ENCODE data around the gene MEG3. TPM values are rescaled to one million over a fixed set of nuclear protein-coding genes. Genes with fewer than 3 reads are reported as not detected.

The MEG3 gene
- total RNA-seq, 4 donors from 2014 or later, result 8.2 to 18.2 (median 10.0) TPM

DNA sequence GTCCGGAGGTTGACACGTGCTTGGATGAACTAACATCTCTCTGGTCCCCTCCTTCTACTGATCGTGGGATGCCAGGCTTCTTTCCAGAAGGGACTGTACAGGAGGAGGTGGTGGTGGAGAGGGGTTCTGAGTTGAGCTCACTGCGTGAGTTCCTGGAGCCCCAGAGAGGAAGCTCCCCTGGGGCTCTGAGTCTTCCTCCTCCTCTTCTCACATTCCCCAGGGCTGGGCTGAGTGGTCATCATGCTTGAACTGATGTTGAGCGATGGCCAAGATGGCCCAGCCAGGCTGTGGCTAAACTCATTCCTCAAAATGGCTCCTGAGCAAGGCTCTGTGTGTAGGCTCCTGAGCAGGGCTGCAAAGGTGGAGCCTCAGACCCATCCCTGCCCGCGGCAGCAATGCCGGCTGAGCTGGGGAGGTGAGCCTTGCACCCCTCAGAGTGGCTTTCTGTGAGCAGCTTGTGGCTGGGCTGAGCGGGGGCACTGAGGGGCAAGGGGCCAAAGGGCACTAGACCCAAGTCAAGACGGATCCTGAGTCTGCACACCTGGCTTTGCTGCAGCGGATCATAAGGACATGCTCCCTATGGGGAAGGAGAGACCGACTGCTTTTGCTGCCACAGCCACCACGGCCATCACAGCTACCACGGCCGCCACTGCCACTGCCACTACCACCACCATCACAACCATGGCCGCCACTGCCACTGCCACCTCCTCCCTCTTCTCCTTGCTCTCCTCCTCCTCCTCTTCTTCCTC is 35.4 kb downstream of the MEG3 start:
- intact Hi-C loops (cut with DNase I; ENCODE audit: low total_unique reads), result no loop called here
- no peak overlapping the region for H3K4me3 ChIP-seq (ENCODE audit: low read depth, poor library complexity, severe bottlenecking)
- 93 to 94% methylated on average over 16 of the region's 16 CpGs for WGBS, 2 donors
- no peak for DNase-seq (ENCODE audit: low spot score in 2 of 2)
- TF ChIP-seq POLR2A (IDR thresholded peaks at IDR 0.05), result no peak
- TF ChIP-seq, protein P1, sequence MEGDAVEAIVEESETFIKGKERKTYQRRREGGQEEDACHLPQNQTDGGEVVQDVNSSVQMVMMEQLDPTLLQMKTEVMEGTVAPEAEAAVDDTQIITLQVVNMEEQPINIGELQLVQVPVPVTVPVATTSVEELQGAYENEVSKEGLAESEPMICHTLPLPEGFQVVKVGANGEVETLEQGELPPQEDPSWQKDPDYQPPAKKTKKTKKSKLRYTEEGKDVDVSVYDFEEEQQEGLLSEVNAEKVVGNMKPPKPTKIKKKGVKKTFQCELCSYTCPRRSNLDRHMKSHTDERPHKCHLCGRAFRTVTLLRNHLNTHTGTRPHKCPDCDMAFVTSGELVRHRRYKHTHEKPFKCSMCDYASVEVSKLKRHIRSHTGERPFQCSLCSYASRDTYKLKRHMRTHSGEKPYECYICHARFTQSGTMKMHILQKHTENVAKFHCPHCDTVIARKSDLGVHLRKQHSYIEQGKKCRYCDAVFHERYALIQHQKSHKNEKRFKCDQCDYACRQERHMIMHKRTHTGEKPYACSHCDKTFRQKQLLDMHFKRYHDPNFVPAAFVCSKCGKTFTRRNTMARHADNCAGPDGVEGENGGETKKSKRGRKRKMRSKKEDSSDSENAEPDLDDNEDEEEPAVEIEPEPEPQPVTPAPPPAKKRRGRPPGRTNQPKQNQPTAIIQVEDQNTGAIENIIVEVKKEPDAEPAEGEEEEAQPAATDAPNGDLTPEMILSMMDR (IDR thresholded peaks at IDR 0.05), result no peak

GRCh38 chr14:100861937-100862247 is 36.0 kb downstream of the MEG3 start:
- intact Hi-C loops (cut with DNase I; ENCODE audit: low total_unique reads), result no loop called here
- no peak overlapping the region for H3K4me3 ChIP-seq (ENCODE audit: low read depth, poor library complexity, severe bottlenecking)
- 91 to 98% methylated on average over 2 of the region's 2 CpGs for WGBS, 2 donors
- TF ChIP-seq, protein P1 (IDR thresholded peaks at IDR 0.05), result no peak
- TF ChIP-seq POLR2A (IDR thresholded peaks at IDR 0.05), result no peak
- no peak for DNase-seq (ENCODE audit: low spot score in 2 of 2)

DNA sequence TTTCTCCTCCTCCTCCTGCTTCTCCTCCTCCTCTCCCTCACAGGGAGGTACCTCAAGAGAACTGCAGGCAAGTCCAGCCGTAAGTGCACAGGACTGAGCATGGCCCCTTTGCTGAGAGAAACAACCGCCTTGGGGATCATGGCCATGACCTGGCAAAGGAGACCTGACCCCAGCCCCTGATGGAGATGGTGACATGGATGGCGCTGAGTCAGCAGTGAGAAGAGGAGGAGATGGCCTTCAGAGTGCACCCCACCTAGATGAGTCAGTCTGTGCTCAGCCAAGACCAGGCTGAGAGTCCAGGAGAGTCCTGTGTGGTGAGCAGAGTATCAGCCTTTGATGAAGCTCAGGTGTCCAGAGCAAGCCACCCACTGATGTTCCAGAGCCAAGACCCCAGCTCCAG is 36.4 kb downstream of the MEG3 start:
- 81 to 87% methylated on average over 3 of the region's 3 CpGs for WGBS, 2 donors
- DNase-seq (ENCODE audit: low spot score in 2 of 2), result no peak
- intact Hi-C loops (cut with DNase I; ENCODE audit: low total_unique reads), result no loop called here

DNA sequence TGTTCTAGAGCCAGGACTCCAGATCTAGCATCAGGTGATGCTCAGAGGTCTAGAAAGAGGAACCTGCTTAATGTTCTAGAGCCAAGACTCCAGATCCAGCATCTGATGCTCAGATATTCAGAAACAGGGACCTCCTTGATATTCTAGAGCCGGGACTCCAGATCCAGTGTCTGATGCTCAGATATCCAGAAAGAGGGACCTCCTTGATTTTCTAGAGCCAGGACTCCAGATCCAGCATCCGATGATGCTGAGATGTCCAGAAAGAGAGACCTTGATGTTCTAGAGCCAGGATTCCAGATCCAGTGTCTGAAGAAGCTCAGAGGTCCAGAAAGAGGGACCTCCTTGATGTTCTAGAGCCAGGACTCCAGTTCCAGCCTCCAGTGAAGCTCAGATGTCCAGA is 36.9 kb downstream of the MEG3 start:
- no peak for TF ChIP-seq POLR2A (IDR thresholded peaks at IDR 0.05)
- TF ChIP-seq, protein P1 (IDR thresholded peaks at IDR 0.05), result no peak
- intact Hi-C loops (cut with DNase I; ENCODE audit: low total_unique reads), result no loop called here
- WGBS, 2 donors, result 97% methylated on average over 2 of the region's 2 CpGs
- H3K4me3 ChIP-seq (ENCODE audit: low read depth, poor library complexity, severe bottlenecking), result no peak overlapping the region
- no peak for DNase-seq (ENCODE audit: low spot score in 2 of 2)

More for the DNA sequence above, 36.4 kb downstream of the MEG3 start:
- no peak overlapping the region for H3K4me3 ChIP-seq (ENCODE audit: low read depth, poor library complexity, severe bottlenecking)
- TF ChIP-seq POLR2A (IDR thresholded peaks at IDR 0.05), result no peak
- TF ChIP-seq, protein P1 (IDR thresholded peaks at IDR 0.05), result no peak

- intact Hi-C loops (cut with DNase I; ENCODE audit: low total_unique reads), result no loop called here
- TF ChIP-seq, protein P1 (IDR thresholded peaks at IDR 0.05), result no peak
- no peak for TF ChIP-seq POLR2A (IDR thresholded peaks at IDR 0.05)
- DNase-seq (ENCODE audit: low spot score in 2 of 2), result peak in 1 of 2 donors; percentile 65
- 87 to 94% methylated on average over 10 of the region's 10 CpGs for WGBS, 2 donors
- no peak overlapping the region for H3K4me3 ChIP-seq (ENCODE audit: low read depth, poor library complexity, severe bottlenecking)
Observed at GRCh38 chr14:100864206-100864605, 38.3 kb downstream of the MEG3 start.

Measured in lower leg skin (tissue), 4 donors.